Posterior vena cava (tissue), 2 donors: ENCODE measurements around the gene DCT. TPM values are rescaled to one million over a fixed set of nuclear protein-coding genes. Genes with fewer than 3 reads are reported as not detected.
"Not testable (repeated sequence)": the region's sequence is repeated elsewhere in the genome, so short reads cannot be mapped to it uniquely, and the experiment has no call there.

ENCODE experiments used
- DNase-seq: peaks from one replicate; pipeline ENCODE4 v3.0.0-alpha.2; 2020; ENCODE audit warnings: low spot score
- intact Hi-C, 2 donors: fragments of 100-400 bp; cut with DNase I; formaldehyde crosslinking; loops; one replicate each; pipeline versions ENCODE4 v1.14.1 to v1.14.2; 2022 to 2023
- long read RNA-seq, 2 donors: library from polyadenylated mRNA; unstranded; transcript quantifications; one replicate each; pipeline ENCODE4 v2.0.0, GENCODE V29; 2020 to 2021
- total RNA-seq, 2 donors: library from RNA; stranded (reverse); fragmentation: NEBNext Ultra II Directional; extraction: Animal tissue kit (Norgen Biotek cat#: 25700); gene quantifications; one replicate each; pipeline ENCODE4 v1.2.1, GENCODE V29; 2021
- donor health status: DM: yes; HTN: yes; CAD: no.
- donor health status: DM: yes; HTN: yes; CAD: no.

DCT gene
- total RNA-seq = under 1 TPM; 0.19 to 0.32 TPM
- long read RNA-seq, donor 1, partial matches to known transcripts = 1 of 1 reads
- long read RNA-seq, donor 1, other reads (novel, unspliced or antisense) = 0 of 1 reads
- long read RNA-seq, donor 2 = 0 reads

- no peak for DNase-seq
- intact Hi-C loops = no loop called here
Measured at GRCh38 chr13:94479616-94480015, at the start of gene DCT. TSS of gene DCT (minus strand) at chr13:94479682. CDS start at chr13:94479255, 427 bp downstream.

GRCh38 chr13:94526956-94527355, 47.5 kb upstream of the DCT start:
- DNase-seq, intact Hi-C loops: not testable (repeated sequence)

- intact Hi-C loops = no loop called here
Measured at GRCh38 chr13:94525781-94526180, 46.3 kb upstream of the DCT start.

GRCh38 chr13:94524407-94524806, 44.9 kb upstream of the DCT start:
- intact Hi-C loops = no loop called here
- DNase-seq = no peak

More at GRCh38 chr13:94525781-94526180, 46.3 kb upstream of the DCT start:
- DNase-seq = no peak

- no peak for DNase-seq
- intact Hi-C loops = no loop called here
Measured at GRCh38 chr13:94520001-94520400, 40.5 kb upstream of the DCT start.

- intact Hi-C loops = no loop called here
Measured at GRCh38 chr13:94516456-94516855, 37.0 kb upstream of the DCT start.

GRCh38 chr13:94515911-94516310, 36.4 kb upstream of the DCT start:
- intact Hi-C loops = no loop called here

More at GRCh38 chr13:94516456-94516855, 37.0 kb upstream of the DCT start:
- DNase-seq = no peak

GRCh38 chr13:94515374-94515773, 35.9 kb upstream of the DCT start:
- DNase-seq = no peak
- intact Hi-C loops = no loop called here

More at GRCh38 chr13:94515911-94516310, 36.4 kb upstream of the DCT start:
- DNase-seq = no peak

GRCh38 chr13:94513026-94513425, 33.5 kb upstream of the DCT start:
- intact Hi-C loops = no loop called here

GRCh38 chr13:94505730-94506129, 26.2 kb upstream of the DCT start:
- no peak for DNase-seq
- intact Hi-C loops = no loop called here

More at GRCh38 chr13:94513026-94513425, 33.5 kb upstream of the DCT start:
- DNase-seq = no peak

- DNase-seq = no peak
- intact Hi-C loops = no loop called here
Measured at GRCh38 chr13:94503851-94504250, 24.4 kb upstream of the DCT start.

- intact Hi-C loops, DNase-seq: not testable (repeated sequence)
Measured at GRCh38 chr13:94498831-94499230, 19.3 kb upstream of the DCT start.

GRCh38 chr13:94495806-94496205, 16.3 kb upstream of the DCT start:
- DNase-seq = no peak
- intact Hi-C loops = no loop called here

GRCh38 chr13:94494026-94494425, 14.5 kb upstream of the DCT start:
- intact Hi-C loops = no loop called here
- no peak for DNase-seq

- DNase-seq = no peak
Measured at GRCh38 chr13:94487043-94487442, 7.6 kb upstream of the DCT start.

GRCh38 chr13:94483970-94484369, 4.5 kb upstream of the DCT start:
- intact Hi-C loops = no loop called here

More at GRCh38 chr13:94487043-94487442, 7.6 kb upstream of the DCT start:
- intact Hi-C loops = no loop called here

GRCh38 chr13:94481941-94482340, 2.5 kb upstream of the DCT start:
- intact Hi-C loops = no loop called here
- no peak for DNase-seq

More at GRCh38 chr13:94483970-94484369, 4.5 kb upstream of the DCT start:
- DNase-seq = no peak

GRCh38 chr13:94480672-94481145, 1.2 kb upstream of the DCT start:
- DNase-seq = no peak

GRCh38 chr13:94478913-94479312, 569 bp downstream of the DCT start:
- intact Hi-C loops = no loop called here
- DNase-seq = no peak

More at GRCh38 chr13:94480672-94481145, 1.2 kb upstream of the DCT start:
- intact Hi-C loops = no loop called here

GRCh38 chr13:94470126-94470525, 9.4 kb downstream of the DCT start:
- intact Hi-C loops = no loop called here

GRCh38 chr13:94464771-94465170, 14.7 kb downstream of the DCT start:
- intact Hi-C loops = no loop called here
- DNase-seq = no peak

More at GRCh38 chr13:94470126-94470525, 9.4 kb downstream of the DCT start:
- no peak for DNase-seq
